GM18502 (cell line): ENCODE results near the gene GHSR.

ENCODE experiments used
- ATAC-seq: cut with Tn5 transposase; IDR thresholded peaks from one replicate; pipeline ENCODE4 v1.9.1; 2021; ENCODE audit warnings: mild to moderate bottlenecking; ENCODE audit not compliant: unreplicated experiment, poor library complexity

The GHSR gene

GRCh38 chr3:172441581-172441980, 6.7 kb downstream of the GHSR start:
- ATAC-seq: no peak

DNA sequence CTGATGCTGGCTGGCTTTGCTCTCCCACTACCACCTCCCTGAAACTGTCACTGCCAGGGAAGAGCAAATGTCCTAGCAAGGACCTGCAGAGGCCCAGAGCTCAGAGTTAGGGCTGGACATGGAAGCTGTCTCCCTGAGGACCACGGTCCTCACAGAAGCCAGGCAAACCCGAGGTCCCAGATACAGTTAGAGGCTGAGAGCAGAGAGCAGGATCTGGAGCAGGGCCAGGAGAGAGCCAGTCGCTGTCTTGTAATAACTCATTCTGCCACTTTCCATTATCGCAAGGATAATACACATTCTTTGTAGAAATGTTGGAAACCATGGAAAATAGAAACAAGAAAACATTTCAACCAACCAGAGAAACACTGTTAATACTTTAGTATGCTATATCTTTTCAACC, 10.1 kb downstream of the GHSR start:
- ATAC-seq: no peak

GRCh38 chr3:172437713-172438112, 10.5 kb downstream of the GHSR start:
- no peak for ATAC-seq

DNA sequence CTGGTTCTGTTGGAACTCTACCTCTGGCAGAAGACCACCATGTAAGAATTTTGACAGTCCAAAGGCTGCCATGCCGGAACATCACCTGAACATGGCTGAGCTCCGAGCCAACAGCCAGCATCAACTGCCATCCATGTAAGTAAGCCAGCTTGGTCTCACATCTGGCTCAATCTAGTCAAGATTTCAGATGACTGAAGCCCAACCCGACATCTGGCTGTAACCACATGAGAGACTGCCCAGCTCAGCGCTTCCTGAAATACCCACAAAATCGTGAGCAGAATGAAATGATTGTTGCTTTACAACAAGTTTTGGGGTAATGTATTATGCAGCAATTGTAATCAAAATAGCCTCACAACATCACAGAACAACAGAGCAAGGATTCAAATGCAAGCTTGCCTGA, 32.9 kb downstream of the GHSR start:
- no peak for ATAC-seq

DNA sequence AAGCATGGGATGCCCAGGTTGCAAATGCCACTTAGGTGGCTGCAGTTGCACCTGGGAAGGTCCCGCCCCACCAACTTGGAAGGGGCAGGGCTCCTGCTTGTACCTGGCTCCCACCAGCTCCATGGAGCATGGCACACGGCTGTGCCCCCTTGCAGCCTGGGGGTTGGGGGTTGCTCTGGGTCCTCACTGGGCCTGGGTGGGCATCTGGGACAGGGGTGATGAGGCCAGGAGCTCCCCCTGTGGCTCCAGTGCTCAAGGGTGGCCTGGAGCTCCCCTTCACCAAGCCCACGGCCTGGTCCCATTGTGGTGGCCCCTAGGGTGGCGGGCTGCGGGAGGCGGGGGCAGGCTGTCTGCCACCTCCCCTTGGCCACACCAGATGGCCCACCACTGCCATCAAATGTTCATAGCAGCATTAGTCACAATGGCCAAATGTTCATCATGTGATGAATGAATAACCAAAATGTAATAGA, 36.7 kb downstream of the GHSR start:
- no peak for ATAC-seq

DNA sequence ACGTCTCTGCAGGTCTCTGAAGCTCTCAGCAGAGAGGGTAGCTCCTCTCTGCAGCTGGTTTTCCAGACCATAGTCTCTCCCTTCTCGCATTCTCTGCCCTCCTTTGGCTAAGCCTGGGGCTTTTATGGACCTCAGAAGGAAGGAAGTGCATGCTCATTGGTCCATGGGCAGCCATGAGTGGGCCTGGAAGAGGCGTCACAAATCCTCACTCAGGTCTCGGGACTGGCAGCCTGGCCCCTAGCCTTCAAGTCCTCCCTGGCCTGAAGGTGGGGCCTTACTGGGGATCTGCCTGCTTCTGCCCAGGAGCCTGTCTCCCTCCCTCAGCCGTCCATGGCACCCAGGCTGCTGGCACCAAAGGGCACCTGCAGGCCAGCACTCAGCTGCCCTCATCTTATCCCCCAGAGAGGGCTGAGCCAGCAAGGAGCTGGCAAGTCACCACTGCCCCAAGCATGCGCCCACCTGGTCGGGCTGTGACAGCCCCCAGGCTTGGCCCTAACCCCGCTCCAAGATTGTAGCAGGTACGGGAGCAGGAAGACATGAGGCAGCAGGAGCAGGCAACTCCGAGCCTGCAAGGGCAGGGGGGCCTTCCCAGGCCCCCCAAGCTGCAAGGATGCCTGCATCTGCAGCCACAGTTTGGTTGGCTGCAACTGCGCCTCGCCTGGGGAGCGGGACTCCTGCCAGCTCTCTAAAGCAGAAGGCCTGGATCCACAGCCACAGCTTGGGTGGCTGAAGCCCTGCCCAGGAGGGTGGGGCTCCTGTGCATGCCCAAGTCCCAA, 37.4 kb downstream of the GHSR start:
- ATAC-seq: no peak

GRCh38 chr3:172407872-172408271, 40.4 kb downstream of the GHSR start:
- ATAC-seq: no peak

DNA sequence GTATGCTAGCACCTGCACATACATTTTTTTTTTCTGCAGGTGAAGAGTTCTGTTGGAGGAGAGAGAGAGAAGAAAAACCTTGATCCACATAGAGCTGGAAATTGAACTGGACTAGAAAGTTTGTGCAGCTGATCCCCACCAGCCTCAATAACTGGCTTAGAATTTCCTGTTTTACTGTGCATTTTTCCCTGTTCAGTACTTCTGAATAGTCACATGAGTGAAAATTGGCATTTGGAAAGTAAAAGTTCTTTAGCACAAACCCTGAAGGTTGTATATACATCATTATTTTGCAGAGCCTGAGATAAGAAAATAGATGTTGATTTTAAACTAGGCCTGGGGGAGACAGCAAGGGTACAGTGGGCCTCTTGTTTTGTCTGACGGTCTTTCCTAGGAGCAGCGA, 42.3 kb downstream of the GHSR start:
- no peak for ATAC-seq

DNA sequence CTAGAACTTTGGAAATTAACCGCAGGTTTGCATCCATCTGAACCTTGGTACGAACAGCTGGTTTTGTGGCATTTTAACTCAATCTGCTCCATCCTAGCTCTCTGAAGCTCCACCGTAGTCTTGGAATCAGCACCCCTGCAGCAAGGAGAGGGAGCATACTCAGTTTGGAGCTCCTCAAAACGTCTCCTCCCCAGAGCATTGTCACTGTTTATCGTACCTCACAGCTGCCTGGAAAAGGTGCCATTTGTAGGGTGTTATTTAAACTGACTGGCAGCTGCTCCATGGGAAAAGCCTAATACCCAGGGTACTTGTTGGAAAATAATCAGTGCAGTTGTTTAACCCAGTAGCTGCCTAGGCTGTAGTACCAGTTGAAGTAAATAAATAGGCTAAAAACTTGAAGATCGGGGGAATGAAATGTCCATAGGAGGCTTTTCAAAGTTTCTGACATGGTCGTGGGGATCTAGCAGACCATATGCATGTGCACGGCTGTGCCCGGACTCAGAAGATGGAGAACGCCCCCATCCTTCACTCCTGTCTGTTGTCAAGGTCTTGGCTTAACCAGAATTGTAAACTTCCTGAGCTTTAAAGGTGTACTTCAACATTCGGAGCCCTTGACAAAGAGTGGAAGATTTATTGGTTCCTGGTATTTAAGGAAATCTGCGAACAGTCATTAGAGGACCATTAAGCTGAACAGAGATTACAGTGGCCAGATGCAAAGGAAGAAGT, 43.9 kb downstream of the GHSR start:
- ATAC-seq: no peak

GRCh38 chr3:172402892-172403643, 45.2 kb downstream of the GHSR start:
- ATAC-seq: no peak

GRCh38 chr3:172402090-172402489, 46.2 kb downstream of the GHSR start:
- no peak for ATAC-seq

GRCh38 chr3:172398484-172398883, 49.8 kb downstream of the GHSR start:
- ATAC-seq: no peak

GRCh38 chr3:172397716-172398405, 50.4 kb downstream of the GHSR start:
- no peak for ATAC-seq

DNA sequence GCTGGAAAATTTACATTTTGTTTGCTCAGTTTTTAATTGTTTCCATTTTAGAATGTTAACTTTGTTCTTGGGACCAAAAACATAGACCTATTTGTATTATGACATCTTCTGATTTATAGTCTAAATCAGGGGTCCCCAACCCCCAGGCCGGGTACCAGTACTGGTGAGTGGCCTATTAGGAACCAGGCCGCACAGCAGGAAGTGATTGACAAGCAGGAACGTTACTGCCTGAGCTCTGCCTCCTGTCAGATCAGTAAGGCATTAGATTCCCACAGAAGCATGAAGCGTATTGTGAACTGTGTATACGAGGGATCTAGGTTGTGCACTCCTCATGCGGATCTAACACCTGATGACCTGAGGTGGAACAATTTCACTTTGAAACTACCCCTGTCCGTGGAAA, 51.9 kb downstream of the GHSR start:
- no peak for ATAC-seq

DNA sequence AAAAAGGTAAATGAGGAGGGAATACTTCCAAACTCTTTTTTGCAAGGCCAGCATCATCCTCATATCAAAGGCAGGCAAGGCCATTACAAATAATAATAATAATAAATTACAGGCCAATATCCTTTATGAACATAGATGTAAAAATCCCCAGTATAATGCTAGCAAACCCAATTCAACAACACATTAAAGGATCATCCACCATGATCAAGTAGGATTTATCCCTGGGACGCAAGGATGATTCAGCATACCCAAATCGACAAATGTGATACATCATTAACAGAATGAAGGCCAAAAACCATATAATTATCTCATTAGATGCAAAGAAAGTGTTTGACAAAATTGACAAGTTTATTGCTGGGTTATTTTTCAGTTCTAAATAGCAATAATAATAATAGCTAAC, 53.6 kb downstream of the GHSR start:
- no peak for ATAC-seq
